Upper lobe of right lung (tissue), 1 donor: ENCODE data around the gene MAN1C1. TPM values are rescaled to one million over a fixed set of nuclear protein-coding genes. Genes with fewer than 3 reads are reported as not detected.

ENCODE experiments used
- ATAC-seq: fragments of 200-7000 bp; cut with Tn5 transposase; one replicate; pipeline ENCODE4 v1.9.1; 2020; ENCODE audit warnings: mild to moderate bottlenecking, moderate library complexity
- DNase-seq: peaks from one replicate; pipeline ENCODE4 v3.0.0-alpha.2; 2020
- H3K27ac ChIP-seq: fragments of 200-600 bp; one replicate; pipeline ENCODE4 v1.8.0; 2022
- H3K27me3 ChIP-seq: fragments of 200-600 bp; one replicate; pipeline ENCODE4 v1.8.0; 2022; ENCODE audit warnings: mild to moderate bottlenecking
- H3K36me3 ChIP-seq: fragments of 200-600 bp; one replicate; pipeline ENCODE4 v1.8.0; 2022
- H3K4me1 ChIP-seq: fragments of 200-600 bp; one replicate; pipeline ENCODE4 v1.8.0; 2022
- H3K4me3 ChIP-seq: fragments of 200-600 bp; one replicate; pipeline ENCODE4 v1.8.0; 2022; ENCODE audit warnings: mild to moderate bottlenecking
- H3K9me3 ChIP-seq: fragments of 200-600 bp; one replicate; pipeline ENCODE4 v1.8.0; 2022
- intact Hi-C: fragments of 100-400 bp; cut with DNase I; formaldehyde crosslinking; loops from one replicate; pipeline ENCODE4 v1.11.0; 2022
- total RNA-seq: library from RNA; stranded (reverse); fragmentation: NEBNext Ultra II Directional; extraction: Animal tissue kit (Norgen Biotek cat#: 25700); gene quantifications from one replicate; pipeline ENCODE4 v1.2.1, GENCODE V29; 2021
- TF ChIP-seq, protein P1 (sequence below): fragments of 200-600 bp; IDR thresholded peaks from one replicate; pipeline ENCODE4 v1.8.0; 2022; ENCODE audit warnings: antibody characterized with exemption
- donor health status: DM: no; HTN: yes; CAD: no; lungs with severe emphysema.

Gene MAN1C1
- total RNA-seq, 1 donor from 2014 or later: 19.7 TPM

GRCh38 chr1:25640646-25641328, 24.2 kb downstream of the MAN1C1 start:
- no peaks in the 10 kb centered on the region for H3K9me3 ChIP-seq
- H3K36me3 ChIP-seq: no peaks in the 10 kb centered on the region
- peaks cover 21% of the 10 kb centered on the region for H3K4me1 ChIP-seq
- TF ChIP-seq, protein P1, sequence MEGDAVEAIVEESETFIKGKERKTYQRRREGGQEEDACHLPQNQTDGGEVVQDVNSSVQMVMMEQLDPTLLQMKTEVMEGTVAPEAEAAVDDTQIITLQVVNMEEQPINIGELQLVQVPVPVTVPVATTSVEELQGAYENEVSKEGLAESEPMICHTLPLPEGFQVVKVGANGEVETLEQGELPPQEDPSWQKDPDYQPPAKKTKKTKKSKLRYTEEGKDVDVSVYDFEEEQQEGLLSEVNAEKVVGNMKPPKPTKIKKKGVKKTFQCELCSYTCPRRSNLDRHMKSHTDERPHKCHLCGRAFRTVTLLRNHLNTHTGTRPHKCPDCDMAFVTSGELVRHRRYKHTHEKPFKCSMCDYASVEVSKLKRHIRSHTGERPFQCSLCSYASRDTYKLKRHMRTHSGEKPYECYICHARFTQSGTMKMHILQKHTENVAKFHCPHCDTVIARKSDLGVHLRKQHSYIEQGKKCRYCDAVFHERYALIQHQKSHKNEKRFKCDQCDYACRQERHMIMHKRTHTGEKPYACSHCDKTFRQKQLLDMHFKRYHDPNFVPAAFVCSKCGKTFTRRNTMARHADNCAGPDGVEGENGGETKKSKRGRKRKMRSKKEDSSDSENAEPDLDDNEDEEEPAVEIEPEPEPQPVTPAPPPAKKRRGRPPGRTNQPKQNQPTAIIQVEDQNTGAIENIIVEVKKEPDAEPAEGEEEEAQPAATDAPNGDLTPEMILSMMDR: no peak
- ATAC-seq: no peak
- no peak overlapping the region for H3K27ac ChIP-seq
- no peak for DNase-seq
- no peak overlapping the region for H3K4me3 ChIP-seq
- H3K27me3 ChIP-seq: no peaks in the 10 kb centered on the region
- intact Hi-C loops: no loop called here

DNA sequence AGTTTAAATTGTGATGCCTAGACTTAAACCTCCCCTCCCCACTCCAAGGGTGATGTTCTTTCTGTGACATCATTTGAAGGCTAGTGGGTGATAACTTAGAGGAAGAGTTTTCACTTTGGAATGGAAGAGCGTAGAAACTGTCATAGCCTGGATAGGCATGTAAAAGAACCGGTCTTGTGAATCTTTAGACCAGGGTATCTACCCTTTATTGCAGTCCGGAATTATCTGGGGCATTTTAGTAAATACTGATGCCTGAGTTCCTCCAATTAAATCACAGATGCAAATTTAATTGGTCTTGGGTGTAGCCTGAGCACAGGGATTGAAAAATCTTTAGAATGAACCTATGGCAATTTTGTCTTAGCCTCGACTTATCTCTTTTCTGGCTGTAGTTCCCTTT, 24.7 kb downstream of the MAN1C1 start:
- DNase-seq (no peak), ATAC-seq (no peak)
- TF ChIP-seq, protein P1: no peak
- Histone ChIP-seq H3K36me3 (no peaks in the 10 kb centered on the region), H3K4me1 (peaks cover 21% of the 10 kb centered on the region), H3K27me3 (no peaks in the 10 kb centered on the region), H3K9me3 (no peaks in the 10 kb centered on the region), H3K27ac (no peak overlapping the region), H3K4me3 (no peak overlapping the region)
- intact Hi-C loops: no loop called here

GRCh38 chr1:25641931-25642573, 25.5 kb downstream of the MAN1C1 start:
- intact Hi-C loops: no loop called here
- peak overlapping the region; percentile 47 for H3K27ac ChIP-seq
- DNase-seq (no peak), ATAC-seq (peak; percentile 9)
- peaks cover 21% of the 10 kb centered on the region for H3K4me1 ChIP-seq
- H3K36me3 ChIP-seq: no peaks in the 10 kb centered on the region
- TF ChIP-seq, protein P1: no peak
- H3K27me3 ChIP-seq: no peaks in the 10 kb centered on the region
- H3K4me3 ChIP-seq: no peak overlapping the region
- H3K9me3 ChIP-seq: no peaks in the 10 kb centered on the region

DNA sequence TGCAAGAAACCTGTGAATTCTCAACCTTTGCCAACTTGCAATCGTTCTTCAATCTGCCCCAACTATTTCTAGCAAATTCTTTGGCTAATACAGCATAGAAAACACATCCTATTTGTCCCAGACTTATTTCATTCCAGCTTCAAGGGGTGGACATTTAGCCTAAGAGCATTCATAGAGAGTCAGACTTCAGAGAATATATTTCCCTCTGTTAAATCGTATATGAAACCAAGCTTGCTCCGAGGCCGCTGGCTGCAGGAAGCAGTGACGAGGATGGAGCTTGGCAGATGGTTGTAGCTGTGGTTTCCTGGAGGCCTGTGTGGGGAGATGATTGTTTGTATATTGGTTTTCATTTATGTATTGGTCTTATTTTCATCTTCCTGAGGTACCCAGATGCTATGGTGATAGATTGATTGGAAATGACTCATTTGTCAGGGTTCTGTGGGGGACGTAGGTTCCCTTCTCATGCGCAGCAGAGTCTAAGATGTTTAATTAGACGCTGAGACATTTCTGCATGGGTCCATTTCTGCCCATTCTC, 26.1 kb downstream of the MAN1C1 start:
- peaks cover 21% of the 10 kb centered on the region for H3K4me1 ChIP-seq
- TF ChIP-seq, protein P1: no peak
- H3K4me3 ChIP-seq: no peak overlapping the region
- H3K27me3 ChIP-seq: no peaks in the 10 kb centered on the region
- H3K27ac ChIP-seq: peak overlapping the region; percentile 47
- DNase-seq: no peak
- intact Hi-C loops: no loop called here
- no peaks in the 10 kb centered on the region for H3K36me3 ChIP-seq
- H3K9me3 ChIP-seq: no peaks in the 10 kb centered on the region
- peak; percentile 55 for ATAC-seq

GRCh38 chr1:25643929-25644328, 27.3 kb downstream of the MAN1C1 start:
- no peak for ATAC-seq

More at GRCh38 chr1:25643929-25644328, 27.3 kb downstream of the MAN1C1 start:
- no peaks in the 10 kb centered on the region for H3K27me3 ChIP-seq
- no peaks in the 10 kb centered on the region for H3K36me3 ChIP-seq
- peaks cover 21% of the 10 kb centered on the region for H3K4me1 ChIP-seq
- H3K9me3 ChIP-seq: no peaks in the 10 kb centered on the region
- H3K4me3 ChIP-seq: no peak overlapping the region
- TF ChIP-seq, protein P1: no peak
- intact Hi-C loops: no loop called here
- no peak for DNase-seq
- no peak overlapping the region for H3K27ac ChIP-seq
